GM10847 (cell line): ENCODE measurements around the gene PLXNB3.

Source experiments
- POLR2A ChIP-seq: IDR thresholded peaks from 2 replicates; pipeline ENCODE4 v1.6.1; 2011; ENCODE audit not compliant: insufficient read length; ENCODE audit errors: extremely low read depth

Gene PLXNB3

GRCh38 chrX:153776611-153777045 lies 12.6 kb downstream of the PLXNB3 start:
- TF ChIP-seq POLR2A: no peak

GRCh38 chrX:153777261-153778090 lies 13.4 kb downstream of the PLXNB3 start:
- TF ChIP-seq POLR2A: no peak

- TF ChIP-seq POLR2A: no peak
Observed at GRCh38 chrX:153778181-153778580, 14.1 kb downstream of the PLXNB3 start.

DNA sequence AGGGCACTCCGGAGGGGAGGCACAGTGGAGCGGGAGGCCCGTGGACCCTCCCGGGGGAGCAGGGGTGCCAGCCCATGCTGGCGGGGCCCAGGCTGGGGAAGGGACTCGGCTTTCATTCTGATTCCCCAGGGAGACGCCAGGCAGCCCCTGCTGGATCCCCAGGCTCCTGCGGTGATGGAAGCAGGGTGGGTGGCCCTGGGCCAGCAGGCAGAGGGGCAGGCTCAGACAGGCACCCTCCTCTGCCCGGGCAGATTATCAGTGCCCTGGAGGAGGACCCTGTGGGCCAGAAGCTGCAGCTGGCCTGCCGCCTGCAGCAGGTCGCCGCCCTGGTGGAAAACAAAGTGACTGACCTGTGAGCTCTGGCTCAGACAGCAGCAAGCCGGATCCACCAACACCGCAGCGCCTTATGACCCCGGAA lies 14.6 kb downstream of the PLXNB3 start:
- TF ChIP-seq POLR2A: no peak

GRCh38 chrX:153779891-153780677 lies 16.0 kb downstream of the PLXNB3 start:
- TF ChIP-seq POLR2A: no peak

DNA sequence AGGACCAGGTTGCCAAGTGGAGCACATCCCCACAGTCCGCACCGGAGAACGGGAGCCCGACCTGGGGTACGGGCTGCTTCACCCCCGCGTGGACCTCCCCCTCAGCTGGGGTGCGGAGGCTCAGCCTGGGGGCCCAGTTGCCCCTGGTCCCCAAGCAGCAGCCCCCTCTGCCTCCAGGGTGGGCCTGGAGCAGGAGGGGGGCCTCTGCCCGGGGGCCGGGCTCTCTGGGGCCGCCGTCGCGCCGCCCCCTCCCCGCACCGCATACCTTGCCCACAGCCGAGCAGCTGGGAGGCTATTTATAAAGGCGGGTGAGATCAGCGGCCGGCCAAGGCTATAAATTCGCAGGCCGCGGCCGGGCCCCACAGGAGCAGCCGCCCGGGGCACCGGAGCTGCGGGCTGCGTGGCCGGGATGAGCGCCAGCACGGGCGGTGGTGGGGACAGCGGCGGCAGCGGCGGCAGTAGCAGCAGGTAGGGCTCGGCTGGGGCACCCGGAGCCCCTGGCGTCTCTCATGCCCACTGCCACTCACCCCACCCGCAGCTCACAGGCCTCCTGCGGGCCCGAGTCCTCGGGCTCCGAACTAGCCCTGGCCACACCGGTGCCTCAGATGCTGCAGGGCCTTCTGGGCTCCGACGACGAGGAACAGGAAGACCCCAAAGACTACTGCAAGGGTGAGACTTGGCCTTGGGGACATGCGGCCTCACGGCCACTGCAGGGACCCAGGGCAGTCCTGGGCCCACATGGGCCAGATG lies 16.8 kb downstream of the PLXNB3 start, which contains the start of gene SRPK3:
TSS of gene SRPK3 (plus strand) at position 364 of the 750 bp plus-strand sequence. CDS start at position 410, 46 bp downstream.
- TF ChIP-seq POLR2A: no peak

GRCh38 chrX:153781428-153782047 lies 17.5 kb downstream of the PLXNB3 start:
- TF ChIP-seq POLR2A: no peak

- TF ChIP-seq POLR2A: no peak
Observed at GRCh38 chrX:153782313-153782712, 18.3 kb downstream of the PLXNB3 start.

DNA sequence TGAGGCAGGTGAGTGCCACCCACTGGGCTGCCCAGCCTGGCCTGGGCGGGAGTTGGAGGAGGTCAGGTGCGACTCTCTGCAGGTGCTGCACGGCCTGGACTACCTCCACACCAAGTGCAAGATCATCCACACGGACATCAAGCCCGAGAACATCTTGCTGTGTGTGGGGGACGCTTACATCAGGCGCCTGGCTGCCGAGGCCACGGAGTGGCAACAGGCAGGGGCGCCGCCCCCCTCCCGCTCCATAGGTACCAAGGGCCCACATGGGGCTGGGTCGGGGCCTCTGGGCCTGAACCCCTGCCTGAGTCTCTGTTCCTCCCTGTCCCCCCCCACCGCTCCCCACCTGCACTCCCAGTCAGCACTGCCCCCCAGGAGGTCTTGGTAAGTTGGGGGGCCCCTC lies 18.8 kb downstream of the PLXNB3 start:
- no peak for TF ChIP-seq POLR2A

GRCh38 chrX:153783378-153784013 lies 19.4 kb downstream of the PLXNB3 start:
- TF ChIP-seq POLR2A: no peak

DNA sequence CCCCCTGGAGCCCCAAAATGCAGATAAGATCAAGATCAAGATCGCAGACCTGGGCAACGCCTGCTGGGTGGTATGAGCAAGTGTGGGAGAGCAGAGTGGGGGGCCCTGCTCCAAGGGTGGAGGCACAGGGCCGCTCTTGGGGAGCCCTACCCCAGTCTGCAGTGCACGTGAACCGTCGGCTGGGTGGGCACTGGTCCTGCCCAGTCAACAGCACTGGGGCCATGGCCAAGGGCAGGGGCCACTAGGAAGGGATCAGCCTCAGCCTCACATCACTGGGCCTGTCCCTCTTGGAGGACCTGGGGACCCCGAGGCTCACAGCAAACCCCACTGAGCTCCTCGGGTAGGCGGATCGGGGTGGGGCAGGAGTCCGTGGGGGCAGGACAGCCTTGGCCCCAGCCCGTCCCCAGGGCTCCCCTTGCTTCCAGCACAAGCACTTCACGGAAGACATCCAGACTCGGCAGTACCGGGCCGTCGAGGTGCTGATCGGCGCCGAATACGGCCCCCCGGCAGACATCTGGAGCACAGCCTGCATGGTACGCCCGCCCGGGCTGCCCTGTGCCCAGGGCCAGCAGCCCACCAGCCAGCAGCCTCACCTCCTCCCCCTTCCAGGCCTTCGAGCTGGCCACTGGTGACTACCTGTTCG lies 20.4 kb downstream of the PLXNB3 start:
- TF ChIP-seq POLR2A: no peak

GRCh38 chrX:153786669-153787068 lies 22.6 kb downstream of the PLXNB3 start:
- TF ChIP-seq POLR2A: no peak

DNA sequence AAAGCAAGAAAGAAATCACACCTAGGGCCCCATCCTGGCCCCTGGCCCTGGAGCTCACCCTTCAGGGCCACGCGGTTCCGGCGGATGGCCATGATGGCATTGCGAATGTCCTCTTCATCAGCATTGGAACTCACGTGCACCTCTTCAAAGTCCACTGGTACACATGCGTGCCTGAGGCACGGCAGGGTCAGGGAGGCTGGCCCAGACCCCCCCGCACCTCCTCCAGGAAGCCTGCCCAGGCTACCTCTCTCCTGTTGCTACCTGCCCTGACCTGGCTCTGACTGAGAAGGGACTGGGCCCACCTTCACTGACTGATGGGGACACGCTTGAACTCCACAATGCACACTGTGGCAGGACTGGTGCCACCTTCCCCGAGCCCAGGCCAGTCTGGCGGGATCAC lies 25.6 kb downstream of the PLXNB3 start:
- TF ChIP-seq POLR2A: no peak
